CD4-positive, alpha-beta T cell treated with Interleukin-6 for 4 hours (primary cell): Measurements from ENCODE around the gene ADTRP.

ENCODE experiments used
- DNase-seq: peaks from one replicate; pipeline ENCODE4 v3.0.0-alpha.2; 2020; ENCODE audit warnings: mixed read lengths

Gene ADTRP

DNA sequence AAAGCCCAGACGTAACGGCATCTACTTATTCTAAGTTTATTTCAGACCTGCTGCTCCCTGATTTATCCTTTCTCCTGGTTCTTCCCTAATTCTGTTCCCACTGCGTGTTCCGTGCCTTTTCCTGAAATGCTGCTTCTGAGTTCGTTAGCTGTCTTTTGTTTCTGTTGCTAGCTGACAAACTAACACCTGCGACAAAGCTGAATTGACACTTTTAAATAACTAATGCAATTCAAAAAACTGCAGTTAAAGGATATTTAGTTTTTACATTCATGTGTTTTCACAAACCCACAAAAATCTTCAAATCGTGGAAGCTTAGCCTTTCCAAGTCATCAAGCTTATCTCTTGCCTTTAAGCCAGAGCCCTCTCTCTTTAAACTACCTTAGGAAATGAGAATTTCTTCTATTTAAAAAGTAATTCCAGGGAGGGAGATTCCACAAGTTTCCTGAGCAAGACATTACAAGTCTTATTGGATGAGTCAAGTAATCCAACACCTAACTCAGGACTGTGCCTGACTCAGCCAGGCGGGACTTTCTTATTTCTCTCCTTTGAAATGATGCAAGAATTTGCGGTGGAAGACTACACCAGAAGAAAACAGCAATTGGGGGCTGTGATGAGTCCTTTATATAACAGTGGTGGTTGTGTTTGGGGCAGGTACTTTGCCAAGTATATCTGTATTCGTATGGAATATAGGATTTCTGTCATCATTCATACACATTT lies 6.3 kb downstream of the ADTRP start:
- DNase-seq, result no peak

DNA sequence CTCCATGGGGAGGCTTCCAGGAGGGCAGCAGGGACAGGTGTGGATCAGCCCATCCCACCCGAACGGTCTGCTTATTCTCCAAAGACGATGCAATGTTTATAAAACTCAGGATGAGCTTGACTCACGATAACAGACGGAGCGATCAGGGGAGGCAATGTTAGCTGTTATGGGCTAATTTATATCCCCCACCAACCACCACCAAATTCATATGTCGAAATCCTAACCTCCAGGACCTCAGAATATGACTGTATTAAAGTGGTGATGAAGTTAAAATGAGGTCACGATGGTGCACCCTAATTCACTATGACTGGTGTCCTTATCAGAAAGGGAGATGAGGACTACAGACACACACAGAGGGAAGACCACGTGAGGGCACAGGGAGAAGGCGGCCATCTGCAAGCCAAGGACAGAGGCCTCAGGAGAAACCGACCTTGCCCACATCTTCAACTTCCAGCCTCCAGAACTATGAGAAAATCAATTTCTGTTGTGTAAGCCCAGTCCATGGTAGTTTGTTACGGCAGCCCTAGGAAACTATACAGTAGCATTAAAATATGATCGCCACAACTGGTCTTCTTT lies 7.0 kb downstream of the ADTRP start:
- DNase-seq, result no peak

DNA sequence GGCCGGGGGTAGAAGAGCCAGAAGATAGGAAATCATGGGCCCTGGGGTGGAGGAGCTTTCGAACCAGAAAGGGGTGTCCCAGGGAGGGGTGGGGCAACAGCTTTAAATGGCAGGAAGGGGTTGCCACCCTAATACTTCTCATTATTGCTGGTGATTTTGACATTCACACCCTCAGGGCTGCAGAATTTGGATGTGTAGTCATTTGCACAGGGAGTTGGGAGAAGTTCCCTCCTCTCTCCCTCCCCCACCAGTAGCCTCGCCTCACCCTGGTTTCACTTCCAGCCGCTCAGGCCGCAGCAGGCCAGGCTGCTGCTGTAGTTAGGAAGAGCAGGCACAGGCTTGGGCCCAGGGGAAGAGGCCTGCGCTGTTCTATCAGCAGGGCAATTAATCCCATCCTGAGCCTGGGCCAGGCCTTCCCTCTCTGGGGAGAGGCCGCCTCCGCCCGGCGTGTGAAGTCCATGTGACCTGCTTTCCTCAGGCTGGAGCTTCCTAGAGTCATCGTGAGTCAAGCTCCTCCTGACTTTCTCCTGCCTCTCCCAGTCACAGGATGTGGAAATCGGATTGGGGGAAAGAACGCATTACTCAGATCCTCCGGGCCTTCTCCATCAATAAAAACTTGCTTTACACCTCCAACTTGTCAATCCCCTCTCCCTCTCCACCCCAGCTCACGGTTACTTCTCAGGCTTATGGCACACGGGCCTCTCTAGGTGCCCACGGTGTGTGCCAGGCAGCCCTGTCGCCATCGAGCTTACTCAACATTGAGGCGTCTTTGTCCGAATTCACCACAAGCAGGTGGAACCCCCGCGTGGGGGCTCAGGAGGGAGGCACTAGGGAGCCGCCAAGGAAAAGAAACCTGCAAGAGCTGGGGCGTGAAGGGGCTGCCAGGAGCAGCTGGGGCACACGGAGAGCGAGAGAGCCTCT lies 7.8 kb downstream of the ADTRP start:
- DNase-seq, result no peak

DNA sequence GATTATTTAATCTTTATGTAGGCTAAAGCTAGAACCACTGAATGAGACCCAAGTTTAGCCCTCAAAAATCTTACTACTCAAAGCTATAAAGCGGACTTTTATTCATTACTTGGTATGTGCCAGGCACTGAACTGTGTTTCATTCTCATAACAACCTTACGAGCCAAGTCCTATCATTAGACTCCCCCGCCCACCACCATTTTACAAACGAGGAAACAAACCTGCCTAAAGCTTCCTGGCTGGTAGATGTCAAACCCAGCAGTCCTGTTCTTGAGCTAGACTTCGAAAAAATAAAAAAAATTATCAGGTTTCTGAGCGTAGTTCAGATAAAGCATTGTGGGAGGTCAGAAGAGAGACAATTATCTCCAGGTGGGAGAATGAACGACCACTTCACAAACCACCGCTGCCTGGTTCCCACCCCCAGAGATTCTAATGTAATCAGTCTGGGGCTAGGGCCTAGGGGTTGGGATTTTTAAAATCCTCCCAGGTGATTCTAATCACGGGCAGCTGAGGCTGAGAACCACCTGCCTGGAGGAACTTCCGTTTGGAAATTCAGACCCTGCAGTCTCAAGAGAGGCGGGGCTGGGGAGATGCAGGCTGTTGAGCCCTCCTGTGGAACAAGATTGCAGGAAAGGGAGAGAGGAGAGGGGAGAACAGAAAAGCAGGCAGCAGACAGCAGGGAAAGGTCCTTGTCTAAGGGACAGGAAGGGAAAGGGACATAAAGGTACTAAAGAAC lies 8.6 kb downstream of the ADTRP start:
- no peak for DNase-seq

DNA sequence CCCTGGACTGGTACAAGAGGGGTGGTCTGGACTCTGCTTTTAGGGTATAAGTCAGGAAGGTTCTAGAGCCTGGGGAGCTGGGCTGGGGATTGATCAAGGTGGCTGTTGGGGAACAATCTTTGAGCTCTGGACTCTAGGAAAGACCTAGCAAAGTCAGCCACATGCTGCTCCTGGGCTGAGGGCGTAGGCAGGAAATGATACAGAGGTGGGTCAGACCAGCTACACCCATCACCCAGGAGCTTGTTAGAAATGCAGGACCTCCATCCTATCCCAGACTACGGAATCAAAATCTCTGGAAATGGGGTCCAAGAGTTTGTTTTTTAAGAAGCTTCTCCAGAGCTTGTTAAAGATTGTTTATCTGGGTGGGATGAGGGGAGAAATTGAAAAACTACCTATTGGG lies 9.4 kb downstream of the ADTRP start:
- DNase-seq, result no peak

DNA sequence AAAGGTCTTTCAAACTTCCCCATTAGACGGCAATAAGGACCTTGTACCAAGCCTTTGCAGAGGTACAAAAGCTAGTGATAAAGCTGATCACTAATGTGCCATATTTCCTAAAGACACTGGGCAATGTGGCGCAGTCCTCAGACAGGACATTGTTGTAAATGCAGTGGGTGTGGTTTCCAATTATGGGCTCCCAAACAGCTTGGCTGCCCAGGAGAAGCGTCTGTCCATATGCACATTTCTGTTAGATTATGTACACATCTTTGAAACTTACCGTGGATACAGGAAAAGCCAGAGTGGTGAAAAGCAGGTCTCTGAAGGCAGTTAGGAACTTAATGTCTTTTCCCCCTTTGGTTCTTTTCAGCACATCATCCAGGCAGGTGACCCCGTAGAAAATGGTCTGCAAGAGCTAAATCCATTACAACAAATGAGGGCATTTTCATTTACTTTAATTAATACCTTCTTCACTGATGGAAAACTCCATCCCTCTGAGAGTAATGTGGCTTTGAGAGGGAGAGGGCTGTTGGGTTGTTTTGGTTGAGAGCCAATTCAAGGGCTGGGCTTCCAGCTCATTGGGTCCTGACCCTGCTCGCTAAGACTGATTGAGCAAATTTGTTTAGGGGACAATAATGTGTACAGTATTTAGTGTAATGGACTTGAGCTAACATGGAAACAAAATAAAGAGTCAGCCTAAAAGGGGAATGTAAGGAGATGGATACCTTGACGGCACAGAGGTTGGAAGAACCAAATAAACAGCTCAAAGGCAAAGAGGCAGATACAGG lies 10.4 kb downstream of the ADTRP start:
- DNase-seq, result no peak

DNA sequence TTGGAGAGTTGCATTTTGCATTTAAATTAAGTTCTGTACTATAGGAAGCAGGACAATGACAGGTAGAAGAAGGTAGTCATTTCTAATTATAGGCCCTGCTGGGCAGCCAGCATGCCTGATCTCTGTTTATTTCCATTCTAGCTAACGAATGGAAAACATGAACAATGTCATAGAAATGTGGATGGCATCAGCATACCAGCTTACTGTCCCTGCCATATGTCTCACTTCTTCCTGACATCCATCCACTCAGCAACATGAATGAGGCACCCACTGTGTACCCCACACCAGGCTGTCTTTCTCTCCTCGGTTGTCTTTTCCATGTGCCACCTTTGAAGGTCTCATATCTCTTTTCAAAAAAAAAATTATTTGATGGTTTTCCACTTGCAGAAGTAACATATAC lies 11.1 kb downstream of the ADTRP start:
- DNase-seq, result no peak

DNA sequence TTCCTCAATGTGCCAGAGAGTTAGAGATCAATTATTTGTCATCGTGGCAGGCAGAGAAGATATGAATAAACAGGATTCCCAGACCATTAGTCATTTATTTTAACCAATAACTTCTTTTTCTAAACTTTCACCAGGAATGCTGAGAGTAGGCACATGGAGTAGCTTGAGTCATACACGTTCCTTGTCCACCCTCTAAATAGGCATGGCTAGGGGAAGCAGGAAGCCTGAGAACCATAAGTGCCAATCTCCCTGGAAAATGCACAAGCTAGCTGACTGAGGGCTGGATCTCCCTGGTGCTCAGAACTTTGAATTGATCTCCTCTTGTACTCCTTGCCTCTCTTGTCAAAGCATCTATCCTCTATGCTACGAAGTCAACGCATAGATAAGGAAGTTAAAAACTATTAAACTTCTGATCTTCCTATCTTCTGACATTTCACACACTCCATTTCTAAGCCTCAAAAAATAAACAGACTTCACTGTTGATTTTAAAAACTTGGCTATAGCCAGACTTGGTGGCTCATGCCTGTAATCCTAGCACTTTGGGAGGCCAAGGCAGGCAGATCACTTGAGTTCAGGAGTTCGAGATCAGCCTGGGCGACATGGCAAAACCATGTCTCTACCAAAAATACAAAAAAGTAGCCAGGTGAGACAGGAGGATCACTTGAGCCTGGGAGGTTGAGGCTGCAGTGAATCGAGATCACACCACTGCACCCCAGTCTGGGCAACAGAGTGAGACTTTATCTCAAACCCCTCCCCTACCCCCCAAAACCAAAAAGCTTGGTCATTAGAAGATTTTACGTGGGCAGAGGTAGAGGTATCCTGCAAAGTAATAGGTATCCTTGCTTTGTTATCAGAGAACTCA lies 11.8 kb downstream of the ADTRP start:
- DNase-seq, result no peak

DNA sequence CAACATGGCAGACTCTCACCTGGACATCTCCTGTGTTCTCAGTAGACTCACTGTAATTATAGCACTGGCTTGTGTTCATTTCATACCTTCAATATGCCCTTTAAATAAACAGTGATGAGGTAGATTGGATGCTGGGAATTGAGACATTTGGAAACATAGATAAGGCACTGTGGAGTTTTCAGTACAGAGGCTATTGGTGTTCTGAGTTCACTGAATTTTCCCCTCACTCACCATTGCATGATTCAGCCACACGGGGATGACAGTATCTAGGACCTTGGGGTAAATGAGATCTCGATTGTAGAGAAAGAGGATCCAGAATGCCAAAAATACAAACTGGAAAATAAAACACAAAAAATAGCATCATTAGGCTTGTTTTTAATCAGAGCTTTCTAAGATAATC lies 12.6 kb downstream of the ADTRP start:
- no peak for DNase-seq

DNA sequence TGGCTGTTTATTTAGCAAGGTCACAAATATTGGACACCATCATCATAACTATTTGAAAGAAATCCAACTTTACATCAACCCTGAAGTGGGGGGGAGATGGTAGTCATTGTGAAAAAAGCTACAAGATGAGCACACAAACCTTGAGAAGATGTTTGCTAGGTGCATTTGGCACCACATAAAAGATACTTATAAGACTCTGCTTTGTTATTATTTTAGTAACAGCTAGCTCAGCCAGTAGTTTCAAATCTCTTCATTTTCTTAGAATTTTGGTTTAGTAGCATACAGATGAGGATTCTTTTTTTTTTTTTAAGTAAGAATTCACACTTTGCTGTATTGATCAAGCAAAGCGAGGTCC lies 14.4 kb downstream of the ADTRP start:
- no peak for DNase-seq

DNA sequence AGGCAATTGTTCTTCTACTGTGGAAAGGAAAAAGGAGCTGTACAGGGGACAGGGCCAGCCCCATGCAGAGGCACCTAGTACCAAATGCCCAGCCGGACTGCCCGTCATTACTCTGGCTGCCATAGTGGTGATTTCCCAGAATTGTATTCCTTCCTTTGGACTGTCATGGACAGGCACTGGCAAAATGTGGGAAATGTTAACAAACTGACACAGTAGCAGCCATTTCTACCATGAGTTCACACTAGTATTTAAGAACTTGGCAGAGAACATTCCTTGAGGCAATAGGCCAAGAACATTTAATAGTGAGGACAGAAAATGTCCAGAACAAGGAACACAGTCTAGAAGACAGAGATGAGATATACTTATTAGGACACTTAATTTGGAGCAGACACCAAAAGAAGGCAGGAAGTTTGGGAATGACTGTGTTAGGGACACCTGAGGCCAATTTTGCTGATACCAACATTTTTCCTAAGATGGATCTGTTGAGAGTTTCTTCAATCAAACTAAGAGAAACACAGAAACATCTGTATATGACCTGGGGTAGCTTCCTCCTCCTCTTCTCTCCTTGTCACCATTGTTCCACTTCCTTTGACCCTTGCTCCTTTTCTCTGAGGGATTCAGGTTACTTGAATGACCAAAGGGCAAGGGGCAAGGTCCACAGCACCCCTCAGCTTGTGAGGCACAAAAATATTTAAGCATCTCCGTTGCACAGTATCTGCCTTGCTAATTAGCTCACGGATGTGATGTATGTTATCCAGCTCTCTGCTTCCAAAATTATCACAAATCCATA lies 14.9 kb downstream of the ADTRP start:
- DNase-seq, result no peak

DNA sequence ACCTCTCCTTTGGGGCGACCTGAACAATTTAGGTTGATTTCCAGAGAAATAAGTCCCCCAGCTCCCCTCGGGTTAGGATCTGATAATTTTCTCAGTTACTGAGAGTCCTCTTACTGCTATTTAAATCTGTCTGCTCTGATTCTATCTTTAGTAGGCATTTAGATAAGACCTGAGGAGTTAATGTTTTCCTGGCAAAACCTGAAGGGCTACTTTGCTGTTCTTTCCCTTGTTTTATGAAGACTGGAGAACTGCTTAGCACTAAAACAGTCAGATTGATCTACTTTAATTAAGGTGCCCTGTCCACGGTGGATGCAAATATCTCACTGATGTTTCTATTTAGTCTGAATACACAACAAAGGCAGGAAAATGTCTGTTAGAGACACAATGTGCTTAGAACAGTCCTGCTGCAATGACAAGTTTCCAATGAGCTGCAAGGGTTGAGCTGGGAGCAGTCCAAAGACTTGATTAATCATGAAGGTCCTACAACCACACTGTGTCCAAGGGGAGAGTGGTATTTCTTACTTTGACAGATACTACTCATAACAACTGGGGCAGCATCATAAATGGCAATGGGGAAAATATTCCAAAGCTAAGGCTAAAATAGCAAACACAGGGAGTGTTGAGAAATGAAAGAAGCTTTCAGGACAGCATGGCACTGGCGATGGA lies 15.7 kb downstream of the ADTRP start:
- no peak for DNase-seq

DNA sequence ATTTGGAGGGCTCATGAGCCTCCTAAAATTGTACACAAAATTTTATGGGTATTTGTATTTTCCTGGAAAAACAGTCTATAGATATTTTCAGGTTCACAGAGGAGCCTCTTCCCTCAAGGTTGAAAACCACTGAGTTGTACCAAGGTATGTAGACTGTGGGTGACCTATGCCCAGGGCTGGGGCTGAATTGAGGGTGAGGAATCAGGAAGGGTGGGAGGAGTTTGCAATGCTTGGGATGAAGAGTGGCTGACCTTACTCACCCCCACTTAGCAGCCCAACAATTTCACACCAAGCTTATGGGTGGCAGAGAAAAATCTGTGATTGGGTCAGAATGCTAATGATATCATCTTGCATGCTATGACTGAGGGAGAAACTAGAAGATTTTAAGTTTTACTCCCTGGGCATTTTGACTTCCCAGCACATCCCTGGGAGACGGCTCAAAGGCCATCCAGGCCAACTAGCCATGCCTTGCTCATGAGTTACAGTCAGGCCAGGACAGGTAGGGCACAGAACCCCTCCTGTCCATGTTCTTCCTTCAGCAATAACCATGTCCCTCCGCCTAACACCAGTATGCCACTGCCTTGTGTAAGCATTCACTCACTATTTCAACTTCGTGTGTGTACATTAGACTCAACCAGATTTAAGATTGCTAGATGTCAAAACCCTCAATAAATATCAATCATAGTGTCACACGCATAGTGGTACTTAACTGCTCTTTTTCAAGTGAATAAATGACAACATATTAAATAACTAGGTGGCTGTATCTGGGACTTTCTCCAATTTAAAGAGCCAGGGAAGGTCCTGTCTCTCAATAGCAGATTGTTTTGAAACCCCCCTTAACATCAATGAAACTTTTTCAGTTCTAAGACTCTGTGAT lies 16.6 kb downstream of the ADTRP start:
- no peak for DNase-seq

DNA sequence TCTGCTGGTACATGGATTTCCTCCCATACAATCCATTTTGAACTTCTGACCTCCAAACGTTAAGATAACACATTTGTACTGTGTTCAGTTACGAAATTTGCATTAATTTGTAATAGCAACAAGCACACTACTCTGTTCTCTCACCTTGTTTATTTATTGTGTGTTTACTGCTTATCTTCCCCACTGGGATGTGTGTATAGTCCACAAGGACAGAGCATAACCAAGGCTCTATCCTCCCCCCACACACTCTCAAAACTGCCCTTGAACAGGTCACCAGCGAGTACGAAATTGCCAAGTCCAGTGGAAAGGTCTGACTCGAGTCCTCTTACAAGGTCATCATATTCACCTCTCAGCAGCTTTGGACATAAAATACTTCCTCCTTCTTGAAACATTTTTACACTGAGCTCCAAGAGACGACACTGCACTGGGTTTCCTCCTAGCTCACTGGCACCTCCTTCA lies 18.6 kb downstream of the ADTRP start:
- DNase-seq, result no peak

DNA sequence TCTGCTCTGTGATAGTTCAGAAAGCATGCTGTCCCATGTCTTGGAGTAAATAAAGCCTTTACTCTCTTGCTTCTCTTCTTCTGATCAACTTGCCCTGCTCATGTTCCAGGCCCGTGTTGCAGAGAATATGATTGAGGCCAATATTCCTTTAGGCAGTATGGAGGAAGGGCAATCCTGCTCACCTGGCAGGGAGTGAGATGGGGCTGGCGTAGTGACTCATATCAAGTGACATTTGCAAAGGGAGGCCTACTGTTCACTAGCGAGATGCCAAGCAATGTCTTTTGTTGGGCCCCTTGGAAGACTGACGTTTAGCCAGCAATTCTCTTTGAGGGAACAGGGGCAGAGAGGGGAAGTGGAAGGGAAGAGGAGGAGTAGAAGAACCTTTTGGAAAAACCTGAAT lies 19.7 kb downstream of the ADTRP start:
- no peak for DNase-seq

DNA sequence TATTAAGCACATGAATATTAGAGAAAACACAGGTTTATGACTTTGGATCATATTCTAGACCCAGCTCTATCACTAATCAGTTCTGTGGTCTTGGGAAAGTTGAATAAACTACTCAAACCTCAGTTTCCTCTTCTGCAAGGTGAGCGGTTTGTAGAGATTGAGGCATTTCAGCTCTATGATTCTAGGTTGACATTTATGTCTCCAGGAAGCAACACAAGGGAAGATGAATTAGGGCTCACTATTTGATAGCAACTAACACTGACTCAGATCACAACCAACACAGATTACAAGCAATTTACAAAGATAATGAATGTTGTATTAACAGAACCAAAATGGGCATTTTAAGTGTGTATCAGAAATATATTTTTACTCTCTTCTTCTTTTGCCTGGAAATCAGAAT lies 21.9 kb downstream of the ADTRP start:
- DNase-seq, result no peak

DNA sequence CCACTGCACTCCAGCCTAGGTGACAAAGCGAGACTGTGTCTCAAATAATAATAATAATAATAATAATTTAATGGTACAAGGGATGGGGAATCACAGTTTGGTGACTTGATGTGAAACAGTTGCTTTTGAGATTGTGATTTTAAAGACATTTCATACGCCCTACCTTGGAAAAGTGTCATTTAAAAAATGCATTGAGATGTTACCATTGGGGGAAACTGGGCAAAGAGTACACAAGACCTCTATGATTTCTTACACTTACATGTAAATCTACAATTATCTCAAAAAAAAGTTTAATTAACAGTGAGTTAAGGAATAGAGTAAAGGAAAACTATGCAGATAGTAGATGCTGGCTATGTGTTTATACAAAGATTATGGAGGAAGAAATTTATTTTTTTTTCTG lies 22.3 kb downstream of the ADTRP start:
- DNase-seq, result no peak

DNA sequence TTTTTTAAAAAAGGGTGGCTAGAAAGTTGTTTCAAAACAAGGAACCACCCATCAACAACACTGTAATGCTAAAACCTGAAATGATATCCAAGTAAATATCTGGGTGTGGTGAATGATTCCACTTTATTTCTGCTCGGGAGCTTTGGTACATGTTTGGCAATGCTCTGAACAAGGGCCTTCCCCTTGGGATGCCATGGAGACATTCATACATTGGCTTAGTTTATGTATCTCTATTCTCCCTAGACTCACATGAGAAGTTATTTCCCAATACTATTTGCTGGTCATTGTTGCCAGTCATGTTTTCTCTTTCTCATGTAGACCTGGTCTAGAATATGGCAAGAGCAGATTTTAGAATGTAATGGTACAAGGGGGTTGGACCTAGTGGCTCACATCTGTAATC lies 22.9 kb downstream of the ADTRP start:
- DNase-seq, result no peak
